Measurements from ENCODE around the gene ARSD. TPM values are rescaled to one million over a fixed set of nuclear protein-coding genes. Genes with fewer than 3 reads are reported as not detected.
A peak's percentile ranks its signal among the peaks of the same experiment; 100 is the strongest.
"Not testable (repeated sequence)": the region's sequence is repeated elsewhere in the genome, so short reads cannot be mapped to it uniquely, and the experiment has no call there.

Gene ARSD
- total RNA-seq, 1 donor from 2014 or later = 11.0 TPM

DNA sequence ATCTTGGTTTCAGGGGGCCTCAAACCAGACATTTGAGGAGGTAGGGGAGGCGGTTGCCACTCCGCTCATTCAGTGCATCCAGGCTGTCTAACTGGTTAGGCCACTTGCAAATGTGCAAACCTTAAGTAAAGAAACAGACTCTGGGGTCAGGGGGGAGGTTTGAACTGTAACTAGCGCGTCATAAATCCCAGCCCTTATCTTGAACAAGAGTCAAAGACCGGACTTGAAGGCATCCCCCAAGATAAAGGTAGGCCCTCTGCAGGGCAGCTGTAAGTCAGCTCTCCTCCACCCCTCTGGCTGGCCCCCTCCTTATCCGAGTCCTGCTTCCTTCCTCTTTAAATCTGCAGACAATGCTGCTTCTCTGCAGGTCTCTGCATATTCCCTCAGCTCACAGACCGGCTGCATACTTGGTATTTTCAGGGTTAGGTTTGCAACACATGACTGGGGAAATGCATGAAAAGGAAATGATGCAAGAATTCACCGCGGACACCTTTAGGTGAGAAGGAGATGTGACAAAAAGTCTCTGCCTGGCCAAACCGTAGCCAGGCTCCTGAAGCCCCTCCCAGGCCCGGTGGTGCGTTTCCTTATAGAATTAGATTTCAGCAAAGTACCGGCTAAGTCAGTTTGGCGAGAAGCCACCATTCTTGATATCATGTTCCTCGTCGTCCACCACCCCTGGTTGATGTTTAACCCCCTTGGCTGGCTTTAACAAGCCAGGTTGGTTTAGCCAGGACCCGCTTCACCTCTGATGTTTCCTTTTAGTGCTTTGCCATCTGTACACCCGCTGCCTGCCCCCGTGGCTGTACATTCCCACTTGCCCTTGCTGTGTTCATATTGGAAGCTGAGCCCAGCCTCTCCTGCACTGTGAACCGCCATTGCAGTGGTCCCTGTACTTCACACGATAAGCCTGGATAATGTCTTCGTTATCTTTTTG is 31.2 kb downstream of the ARSD start:
- H3K4me1 ChIP-seq (ENCODE audit: control insufficient read depth in 3 of 3, insufficient read depth in 3 of 3, low read length in 3 of 3); H3K9me3 ChIP-seq (ENCODE audit: control insufficient read depth in 3 of 3, low read length in 3 of 3); H3K36me3 ChIP-seq (ENCODE audit: control insufficient read depth in 3 of 3, insufficient read depth in 3 of 3, low read length in 3 of 3); H3K9ac ChIP-seq (ENCODE audit: low read depth in 1 of 3, low read length in 3 of 3); H3K27me3 ChIP-seq (ENCODE audit: control insufficient read depth in 3 of 3, insufficient read depth in 3 of 3, low read length in 3 of 3); H3K4me3 ChIP-seq (ENCODE audit: low read length in 3 of 3); H3K27ac ChIP-seq (ENCODE audit: low read depth, low read length): not testable (repeated sequence)

DNA sequence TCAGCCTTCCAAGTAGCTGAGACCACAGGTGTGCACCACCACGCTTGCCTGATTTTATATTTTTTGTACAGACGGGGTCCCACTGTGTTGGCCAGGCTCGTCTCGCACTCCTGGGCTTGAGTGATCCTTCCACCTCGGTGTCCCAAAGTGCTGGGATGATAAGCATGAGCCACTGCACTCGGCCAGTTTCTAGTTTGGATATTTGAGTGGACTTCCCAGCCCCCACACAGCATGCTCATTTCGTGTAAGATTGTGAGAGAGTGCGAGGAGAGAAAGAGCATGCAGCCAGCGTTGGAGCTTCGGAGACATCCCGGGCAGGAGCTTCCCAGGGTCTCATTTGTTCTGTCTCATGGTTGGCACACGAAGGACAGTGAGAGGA is 31.8 kb downstream of the ARSD start:
- no peaks in the 10 kb centered on the region for H3K36me3 ChIP-seq (ENCODE audit: control insufficient read depth in 3 of 3, insufficient read depth in 3 of 3, low read length in 3 of 3)
- no peak overlapping the region for H3K9ac ChIP-seq (ENCODE audit: low read depth in 1 of 3, low read length in 3 of 3)
- H3K4me3 ChIP-seq (ENCODE audit: low read length in 3 of 3) = no peak overlapping the region

DNA sequence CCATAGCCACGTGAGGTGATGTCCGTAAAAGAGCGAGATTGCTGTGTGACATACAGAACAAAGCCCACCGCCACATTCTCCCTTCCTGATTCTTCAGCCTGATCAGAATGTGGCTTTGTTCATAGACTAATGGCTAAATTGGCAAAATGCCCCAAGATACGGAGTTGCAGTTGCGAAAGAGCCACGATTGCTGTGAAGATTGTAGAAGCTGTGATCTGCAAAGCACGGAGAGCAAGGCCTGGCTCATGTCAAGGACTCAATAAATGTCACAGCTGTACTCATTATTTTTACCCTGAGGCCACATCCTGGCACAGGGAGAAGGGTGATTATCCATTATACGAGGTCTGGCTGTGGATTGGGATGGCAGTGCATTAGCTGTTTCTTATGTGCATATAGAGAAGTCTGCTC is 34.2 kb downstream of the ARSD start:
- Histone ChIP-seq H3K4me3 (ENCODE audit: low read length in 3 of 3) (no peak overlapping the region), H3K9ac (ENCODE audit: low read depth in 1 of 3, low read length in 3 of 3) (no peak overlapping the region), H3K36me3 (ENCODE audit: control insufficient read depth in 3 of 3, insufficient read depth in 3 of 3, low read length in 3 of 3) (no peaks in the 10 kb centered on the region), H3K9me3 (ENCODE audit: control insufficient read depth in 3 of 3, low read length in 3 of 3) (no peaks in the 10 kb centered on the region), H3K27ac (ENCODE audit: low read depth, low read length) (no peak overlapping the region), H3K4me1 (ENCODE audit: control insufficient read depth in 3 of 3, insufficient read depth in 3 of 3, low read length in 3 of 3) (no peaks in the 10 kb centered on the region), H3K27me3 (ENCODE audit: control insufficient read depth in 3 of 3, insufficient read depth in 3 of 3, low read length in 3 of 3) (no peaks in the 10 kb centered on the region)

More for the DNA sequence above, 31.8 kb downstream of the ARSD start:
- Histone ChIP-seq H3K27ac (ENCODE audit: low read depth, low read length) (no peak overlapping the region), H3K27me3 (ENCODE audit: control insufficient read depth in 3 of 3, insufficient read depth in 3 of 3, low read length in 3 of 3) (no peaks in the 10 kb centered on the region), H3K9me3 (ENCODE audit: control insufficient read depth in 3 of 3, low read length in 3 of 3) (no peaks in the 10 kb centered on the region), H3K4me1 (ENCODE audit: control insufficient read depth in 3 of 3, insufficient read depth in 3 of 3, low read length in 3 of 3) (no peaks in the 10 kb centered on the region)

DNA sequence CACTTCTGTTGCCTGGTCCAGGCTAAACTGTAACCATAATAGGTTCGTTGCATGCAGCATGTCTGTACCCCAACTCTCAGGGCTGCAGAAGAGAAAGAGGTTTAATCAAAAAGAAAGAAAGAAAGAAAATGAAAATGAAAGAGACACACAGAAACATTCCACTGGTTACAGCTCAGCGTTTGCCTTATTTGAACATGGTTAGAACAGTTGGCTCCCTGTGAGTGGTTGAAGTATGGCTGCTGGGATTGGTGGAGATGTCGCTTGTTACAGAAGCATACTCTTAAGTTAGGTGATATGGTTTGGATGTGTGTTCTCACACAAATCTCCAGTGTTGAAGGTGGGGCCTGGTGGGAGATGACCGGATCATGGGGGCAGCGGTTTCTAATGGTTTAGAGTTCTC is 36.3 kb downstream of the ARSD start:
- Histone ChIP-seq H3K27me3 (ENCODE audit: control insufficient read depth in 3 of 3, insufficient read depth in 3 of 3, low read length in 3 of 3) (no peaks in the 10 kb centered on the region), H3K9me3 (ENCODE audit: control insufficient read depth in 3 of 3, low read length in 3 of 3) (no peaks in the 10 kb centered on the region), H3K36me3 (ENCODE audit: control insufficient read depth in 3 of 3, insufficient read depth in 3 of 3, low read length in 3 of 3) (no peaks in the 10 kb centered on the region), H3K27ac (ENCODE audit: low read depth, low read length) (no peak overlapping the region), H3K4me3 (ENCODE audit: low read length in 3 of 3) (no peak overlapping the region), H3K4me1 (ENCODE audit: control insufficient read depth in 3 of 3, insufficient read depth in 3 of 3, low read length in 3 of 3) (no peaks in the 10 kb centered on the region), H3K9ac (ENCODE audit: low read depth in 1 of 3, low read length in 3 of 3) (no peak overlapping the region)

- not testable (repeated sequence) for H3K27me3 ChIP-seq (ENCODE audit: control insufficient read depth in 3 of 3, insufficient read depth in 3 of 3, low read length in 3 of 3); H3K4me1 ChIP-seq (ENCODE audit: control insufficient read depth in 3 of 3, insufficient read depth in 3 of 3, low read length in 3 of 3); H3K27ac ChIP-seq (ENCODE audit: low read depth, low read length); H3K9me3 ChIP-seq (ENCODE audit: control insufficient read depth in 3 of 3, low read length in 3 of 3); H3K36me3 ChIP-seq (ENCODE audit: control insufficient read depth in 3 of 3, insufficient read depth in 3 of 3, low read length in 3 of 3); H3K9ac ChIP-seq (ENCODE audit: low read depth in 1 of 3, low read length in 3 of 3); H3K4me3 ChIP-seq (ENCODE audit: low read length in 3 of 3)
Observed at GRCh38 chrX:2890536-2891460, 38.3 kb downstream of the ARSD start.

- H3K9me3 ChIP-seq (ENCODE audit: control insufficient read depth in 3 of 3, low read length in 3 of 3); H3K9ac ChIP-seq (ENCODE audit: low read depth in 1 of 3, low read length in 3 of 3); H3K4me1 ChIP-seq (ENCODE audit: control insufficient read depth in 3 of 3, insufficient read depth in 3 of 3, low read length in 3 of 3); H3K27ac ChIP-seq (ENCODE audit: low read depth, low read length); H3K36me3 ChIP-seq (ENCODE audit: control insufficient read depth in 3 of 3, insufficient read depth in 3 of 3, low read length in 3 of 3); H3K27me3 ChIP-seq (ENCODE audit: control insufficient read depth in 3 of 3, insufficient read depth in 3 of 3, low read length in 3 of 3): not testable (repeated sequence)
- peak overlapping the region in 2 of 3 donors; percentile 45 to 66 for H3K4me3 ChIP-seq (ENCODE audit: low read length in 3 of 3)
Observed at GRCh38 chrX:2889706-2890490, 39.2 kb downstream of the ARSD start.

GRCh38 chrX:2889045-2889605 is 40.0 kb downstream of the ARSD start:
- no peaks in the 10 kb centered on the region for H3K4me1 ChIP-seq (ENCODE audit: control insufficient read depth in 3 of 3, insufficient read depth in 3 of 3, low read length in 3 of 3)
- H3K9me3 ChIP-seq (ENCODE audit: control insufficient read depth in 3 of 3, low read length in 3 of 3) = no peaks in the 10 kb centered on the region
- H3K4me3 ChIP-seq (ENCODE audit: low read length in 3 of 3) = peak overlapping the region; percentile 45 to 66 (median 49)
- no peak overlapping the region for H3K27ac ChIP-seq (ENCODE audit: low read depth, low read length)
- H3K36me3 ChIP-seq (ENCODE audit: control insufficient read depth in 3 of 3, insufficient read depth in 3 of 3, low read length in 3 of 3) = no peaks in the 10 kb centered on the region
- peak overlapping the region in 2 of 3 donors; percentile 32 to 33 for H3K9ac ChIP-seq (ENCODE audit: low read depth in 1 of 3, low read length in 3 of 3)
- H3K27me3 ChIP-seq (ENCODE audit: control insufficient read depth in 3 of 3, insufficient read depth in 3 of 3, low read length in 3 of 3) = no peaks in the 10 kb centered on the region

GRCh38 chrX:2888309-2888708 is 40.8 kb downstream of the ARSD start:
- H3K9me3 ChIP-seq (ENCODE audit: control insufficient read depth in 3 of 3, low read length in 3 of 3) = no peaks in the 10 kb centered on the region
- H3K27ac ChIP-seq (ENCODE audit: low read depth, low read length) = no peak overlapping the region
- H3K27me3 ChIP-seq (ENCODE audit: control insufficient read depth in 3 of 3, insufficient read depth in 3 of 3, low read length in 3 of 3) = no peaks in the 10 kb centered on the region
- no peaks in the 10 kb centered on the region for H3K36me3 ChIP-seq (ENCODE audit: control insufficient read depth in 3 of 3, insufficient read depth in 3 of 3, low read length in 3 of 3)
- H3K9ac ChIP-seq (ENCODE audit: low read depth in 1 of 3, low read length in 3 of 3) = no peak overlapping the region
- H3K4me3 ChIP-seq (ENCODE audit: low read length in 3 of 3) = no peak overlapping the region
- no peaks in the 10 kb centered on the region for H3K4me1 ChIP-seq (ENCODE audit: control insufficient read depth in 3 of 3, insufficient read depth in 3 of 3, low read length in 3 of 3)

DNA sequence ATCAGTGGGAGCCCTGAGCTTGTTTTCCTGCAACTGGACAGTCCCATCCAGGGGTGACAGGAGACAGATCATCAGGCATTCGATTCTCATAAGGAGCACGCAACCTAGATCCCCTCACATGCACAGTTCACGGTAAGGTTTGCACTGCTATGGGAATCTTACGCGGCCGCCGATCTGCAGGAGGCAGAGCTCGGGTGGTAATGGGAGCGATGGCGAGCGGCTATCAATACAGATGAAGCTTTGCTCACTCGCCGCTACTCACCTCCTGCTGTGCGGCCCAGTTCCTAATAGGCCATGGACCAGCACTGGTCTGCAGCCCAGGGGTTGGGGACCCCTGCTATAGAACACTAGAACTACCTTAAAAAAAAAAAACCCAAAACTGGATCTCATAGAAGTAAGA is 45.4 kb downstream of the ARSD start:
- no peak overlapping the region for H3K27ac ChIP-seq (ENCODE audit: low read depth, low read length)
- no peaks in the 10 kb centered on the region for H3K36me3 ChIP-seq (ENCODE audit: control insufficient read depth in 3 of 3, insufficient read depth in 3 of 3, low read length in 3 of 3)
- no peak overlapping the region for H3K9ac ChIP-seq (ENCODE audit: low read depth in 1 of 3, low read length in 3 of 3)
- H3K9me3 ChIP-seq (ENCODE audit: control insufficient read depth in 3 of 3, low read length in 3 of 3) = no peaks in the 10 kb centered on the region
- no peak overlapping the region for H3K4me3 ChIP-seq (ENCODE audit: low read length in 3 of 3)
- H3K27me3 ChIP-seq (ENCODE audit: control insufficient read depth in 3 of 3, insufficient read depth in 3 of 3, low read length in 3 of 3) = no peaks in the 10 kb centered on the region
- no peaks in the 10 kb centered on the region for H3K4me1 ChIP-seq (ENCODE audit: control insufficient read depth in 3 of 3, insufficient read depth in 3 of 3, low read length in 3 of 3)
